Measurements from ENCODE around the gene MYO5A.

The MYO5A gene

GRCh38 chr15:52383100-52383588 lies 145.5 kb downstream of the MYO5A start:
- peak; percentile 38 for DNase-seq (ENCODE audit: low spot score)
- in situ Hi-C loops (cut with MboI; ENCODE audit: low sequenced_read_pairs, unreplicated experiment), result no loop called here
- no peak for TF ChIP-seq CTCF (IDR thresholded peaks at IDR 0.05; ENCODE audit: borderline replicate concordance, control extremely low read depth, extremely low read depth, insufficient read depth, missing control alignments)

- TF ChIP-seq CTCF (IDR thresholded peaks at IDR 0.05; ENCODE audit: borderline replicate concordance, control extremely low read depth, extremely low read depth, insufficient read depth, missing control alignments), result no peak
- peak; percentile 14 for DNase-seq (ENCODE audit: low spot score)
- in situ Hi-C loops (cut with MboI; ENCODE audit: low sequenced_read_pairs, unreplicated experiment), result no loop called here
Observed at GRCh38 chr15:52382647-52383046, 146.0 kb downstream of the MYO5A start.

GRCh38 chr15:52379395-52380106 lies 149.1 kb downstream of the MYO5A start:
- TF ChIP-seq CTCF (IDR thresholded peaks at IDR 0.05; ENCODE audit: borderline replicate concordance, control extremely low read depth, extremely low read depth, insufficient read depth, missing control alignments), result no peak
- peak; percentile 66 for DNase-seq (ENCODE audit: low spot score)
- in situ Hi-C loops (cut with MboI; ENCODE audit: low sequenced_read_pairs, unreplicated experiment), result no loop called here

- no peak for TF ChIP-seq CTCF (IDR thresholded peaks at IDR 0.05; ENCODE audit: borderline replicate concordance, control extremely low read depth, extremely low read depth, insufficient read depth, missing control alignments)
- DNase-seq (ENCODE audit: low spot score), result peak; percentile 65
- in situ Hi-C loops (cut with MboI; ENCODE audit: low sequenced_read_pairs, unreplicated experiment), result no loop called here
Observed at GRCh38 chr15:52378746-52379394, 149.8 kb downstream of the MYO5A start.

GRCh38 chr15:52370010-52370409 lies 158.7 kb downstream of the MYO5A start:
- TF ChIP-seq CTCF (IDR thresholded peaks at IDR 0.05; ENCODE audit: borderline replicate concordance, control extremely low read depth, extremely low read depth, insufficient read depth, missing control alignments), result no peak
- in situ Hi-C loops (cut with MboI; ENCODE audit: low sequenced_read_pairs, unreplicated experiment), result no loop called here
- no peak for DNase-seq (ENCODE audit: low spot score)

GRCh38 chr15:52369455-52369854 lies 159.2 kb downstream of the MYO5A start:
- in situ Hi-C loops (cut with MboI; ENCODE audit: low sequenced_read_pairs, unreplicated experiment), result no loop called here
- no peak for TF ChIP-seq CTCF (IDR thresholded peaks at IDR 0.05; ENCODE audit: borderline replicate concordance, control extremely low read depth, extremely low read depth, insufficient read depth, missing control alignments)
- DNase-seq (ENCODE audit: low spot score), result no peak
